Activated CD8-positive, alpha-beta memory T cell treated with anti-CD3 and anti-CD28 coated beads for 36 hours (primary cell): Measurements from ENCODE around the gene THSD8. TPM values are rescaled to one million over a fixed set of nuclear protein-coding genes. Genes with fewer than 3 reads are reported as not detected.

ENCODE experiments used
- CTCF ChIA-PET: fragments of 350-600 bp; sonication (Branson Sonifier 250); formaldehyde crosslinking; loops from one replicate; lab custom pipeline; 2021; ENCODE audit warnings: antibody characterized with exemption; lab: Charles Lee
- POLR2A ChIA-PET: fragments of 350-600 bp; sonication (Branson Sonifier 250); formaldehyde crosslinking; loops from one replicate; lab custom pipeline; 2021; ENCODE audit warnings: antibody characterized with exemption; lab: Charles Lee
- total RNA-seq, 2 experiments: library from RNA; stranded (reverse); gene quantifications; one replicate each; pipeline ENCODE4 v1.2.3, GENCODE V29; 2021

Gene THSD8
- total RNA-seq, 2 experiments from 2014 or later = 29.1 to 29.9 TPM

- POLR2A ChIA-PET = interaction anchor here (6.2 kb wide), 1 partner anchor 19 kb away, joined by 110 read pairs; the partner anchor contains the start of gene JUNB
- CTCF ChIA-PET = interaction anchor here (0.9 to 25.8 kb wide), 6 partner anchors 9 to 1196 kb away, joined by 3 to 598 read pairs (median 5); partner anchors contain the start of genes JUNB, PRDX2 and THSD8
Measured at GRCh38 chr19:12774588-12775555, 27.0 kb upstream of the THSD8 start, which contains the start of gene HOOK2. Gene HOOK2 (minus strand): TSS chr19:12775552. CDS start chr19:12775449, 103 bp downstream.

GRCh38 chr19:12777217-12778016, 24.5 kb upstream of the THSD8 start:
- CTCF ChIA-PET = interaction anchor here (0.7 to 25.8 kb wide), 11 partner anchors 11 to 97 kb away, joined by 3 to 598 read pairs (median 4); partner anchors contain the start of genes GET3, JUNB, PRDX2 and RNASEH2A

GRCh38 chr19:12778017-12778904, 23.6 kb upstream of the THSD8 start:
- CTCF ChIA-PET = interaction anchor here (0.5 to 25.8 kb wide), 13 partner anchors 9 to 98 kb away, joined by 3 to 598 read pairs (median 4); partner anchors contain the start of genes GET3, JUNB, PRDX2 and THSD8

More at GRCh38 chr19:12777217-12778016, 24.5 kb upstream of the THSD8 start:
- POLR2A ChIA-PET = interaction anchor here (1.7 to 6.2 kb wide), 2 partner anchors 12 to 17 kb away, joined by 8 to 110 read pairs; partner anchors contain the start of gene JUNB

GRCh38 chr19:12778905-12779161, 23.0 kb upstream of the THSD8 start:
- CTCF ChIA-PET = interaction anchor here (0.5 to 25.8 kb wide), 8 partner anchors 9 to 69 kb away, joined by 3 to 598 read pairs (median 5); partner anchors contain the start of genes JUNB, PRDX2 and THSD8
- POLR2A ChIA-PET = interaction anchor here (1.7 to 6.2 kb wide), 2 partner anchors 10 to 15 kb away, joined by 8 to 110 read pairs; partner anchors contain the start of gene JUNB

More at GRCh38 chr19:12778017-12778904, 23.6 kb upstream of the THSD8 start:
- POLR2A ChIA-PET = interaction anchor here (1.7 to 6.2 kb wide), 2 partner anchors 11 to 16 kb away, joined by 8 to 110 read pairs; partner anchors contain the start of gene JUNB

- ChIA-PET CTCF (interaction anchor here (0.9 to 25.8 kb wide), 6 partner anchors 9 to 69 kb away, joined by 4 to 598 read pairs (median 19); partner anchors contain the start of genes JUNB, PRDX2 and THSD8), POLR2A (interaction anchor here (1.7 to 6.2 kb wide), 2 partner anchors 10 to 15 kb away, joined by 8 to 110 read pairs; partner anchors contain the start of gene JUNB)
Measured at GRCh38 chr19:12779162-12779993, 22.5 kb upstream of the THSD8 start.

GRCh38 chr19:12782174-12782423, 19.8 kb upstream of the THSD8 start:
- POLR2A ChIA-PET = interaction anchor here (1.0 to 3.7 kb wide), 5 partner anchors 8 to 50 kb away, joined by 3 to 84 read pairs (median 3); partner anchors contain the start of genes JUNB, PRDX2 and THSD8
- CTCF ChIA-PET = interaction anchor here (1.0 to 4.6 kb wide), 4 partner anchors 12 to 48 kb away, joined by 3 to 82 read pairs (median 6); partner anchors contain the start of gene JUNB

GRCh38 chr19:12782424-12783290, 19.2 kb upstream of the THSD8 start:
- CTCF ChIA-PET = interaction anchor here (1.0 to 4.6 kb wide), 5 partner anchors 12 to 155 kb away, joined by 3 to 82 read pairs (median 4); partner anchors contain the start of gene JUNB
- POLR2A ChIA-PET = interaction anchor here (1.0 to 3.7 kb wide), 5 partner anchors 8 to 50 kb away, joined by 3 to 84 read pairs (median 3); partner anchors contain the start of genes JUNB, PRDX2 and THSD8

- POLR2A ChIA-PET = interaction anchor here (1.0 to 3.7 kb wide), 2 partner anchors 9 to 19 kb away, joined by 3 to 84 read pairs; partner anchors contain the start of genes JUNB, PRDX2 and THSD8
Measured at GRCh38 chr19:12783291-12783848, 18.5 kb upstream of the THSD8 start.

GRCh38 chr19:12783849-12784393, 17.9 kb upstream of the THSD8 start:
- ChIA-PET POLR2A (interaction anchor here (3.7 kb wide), 1 partner anchor 8 kb away, joined by 84 read pairs; the partner anchor contains the start of gene JUNB), CTCF (interaction anchor here (0.6 to 4.6 kb wide), 3 partner anchors 10 to 18 kb away, joined by 3 to 82 read pairs (median 7); partner anchors contain the start of gene JUNB)

More at GRCh38 chr19:12783291-12783848, 18.5 kb upstream of the THSD8 start:
- CTCF ChIA-PET = interaction anchor here (0.6 to 4.6 kb wide), 6 partner anchors 10 to 154 kb away, joined by 3 to 82 read pairs (median 4); partner anchors contain the start of gene JUNB

- POLR2A ChIA-PET = no interaction called here
- CTCF ChIA-PET = interaction anchor here (2.4 to 4.6 kb wide), 2 partner anchors 10 to 18 kb away, joined by 7 to 82 read pairs; partner anchors contain the start of gene JUNB
Measured at GRCh38 chr19:12784394-12784870, 17.4 kb upstream of the THSD8 start.

- CTCF ChIA-PET = interaction anchor here (1.0 to 3.0 kb wide), 3 partner anchors 9 to 63 kb away, joined by 5 to 13 read pairs (median 5); no protein-coding TSS in a partner anchor
- POLR2A ChIA-PET = no interaction called here
Measured at GRCh38 chr19:12784871-12785430, 16.9 kb upstream of the THSD8 start.

GRCh38 chr19:12785431-12786031, 16.3 kb upstream of the THSD8 start:
- POLR2A ChIA-PET = interaction anchor here (0.5 kb wide), 1 partner anchor 13 kb away, joined by 3 read pairs; no protein-coding TSS in a partner anchor

GRCh38 chr19:12786141-12786870, 15.6 kb upstream of the THSD8 start:
- ChIA-PET POLR2A (no interaction called here), CTCF (interaction anchor here (1.2 to 3.3 kb wide), 3 partner anchors 9 to 20 kb away, joined by 4 to 41 read pairs (median 13); no protein-coding TSS in a partner anchor)

More at GRCh38 chr19:12785431-12786031, 16.3 kb upstream of the THSD8 start:
- CTCF ChIA-PET = interaction anchor here (1.0 to 3.0 kb wide), 3 partner anchors 10 to 62 kb away, joined by 5 to 13 read pairs (median 5); no protein-coding TSS in a partner anchor
